RWPE1 (cell line): ENCODE measurements around the gene BEX5.

Experiments
- CTCF ChIA-PET: fragments of 350-600 bp; sonication (Branson Sonifier 250); formaldehyde crosslinking; extraction: SDS; loops from one replicate; lab custom pipeline; 2021; lab: Yijun Ruan, JAX
- POLR2A ChIA-PET: fragments of 400-600 bp; formaldehyde crosslinking; extraction: SDS; loops from one replicate; lab custom pipeline; 2020; ENCODE audit warnings: antibody characterized with exemption; ENCODE audit not compliant: low non-redundant PET; lab: Yijun Ruan, JAX
- DNase-seq: peaks from one replicate; pipeline ENCODE4 v3.0.0; 2012; ENCODE audit warnings: low spot score
- H3K27ac ChIP-seq: fragments of 450-650 bp; 2 replicates; pipeline ENCODE4 v1.5.1; 2017
- CTCF ChIP-seq: fragments of 450-650 bp; conservative IDR thresholded peaks from 2 replicates; pipeline ENCODE4 v1.5.1; 2017; ENCODE audit warnings: low read depth, mild to moderate bottlenecking

The BEX5 gene

GRCh38 chrX:102113367-102113766 is 42.4 kb downstream of the BEX5 start:
- no peak for DNase-seq
- no peak for TF ChIP-seq CTCF
- CTCF ChIA-PET = no interaction called here
- POLR2A ChIA-PET = no interaction called here
- H3K27ac ChIP-seq = no peak overlapping the region
